GOT3 (cell line): ENCODE results near the gene CLECL1.
"Not testable (repeated sequence)": the region's sequence is repeated elsewhere in the genome, so short reads cannot be mapped to it uniquely, and the experiment has no call there.

Experiments used
- DNase-seq: peaks from one replicate; lab custom pipeline; 2025; ENCODE audit warnings: mixed read lengths; lab: John Stamatoyannopoulos, UW

The CLECL1 gene

DNA sequence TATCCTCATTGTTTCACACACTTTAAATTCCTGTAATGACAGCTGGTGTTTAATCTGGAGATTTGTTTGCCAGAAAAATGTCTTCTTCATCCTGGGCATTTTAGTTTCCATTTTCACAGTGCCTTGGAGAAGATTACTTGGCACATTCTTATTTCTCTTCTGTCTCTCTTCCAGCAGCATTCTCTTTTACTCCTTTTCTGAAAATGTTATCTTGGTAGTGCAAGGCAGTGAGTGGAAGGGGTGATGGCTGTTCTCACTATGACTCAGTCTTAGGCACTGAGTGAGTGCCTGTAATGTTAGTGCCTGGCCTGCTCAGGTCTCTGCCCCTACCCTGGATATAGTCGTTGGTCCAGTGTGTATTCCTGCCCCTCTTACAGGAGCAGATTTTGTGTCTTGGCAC is 13.1 kb downstream of the CLECL1 start:
- no peak for DNase-seq

GRCh38 chr12:9718968-9719367 is 13.9 kb downstream of the CLECL1 start:
- DNase-seq, result no peak

DNA sequence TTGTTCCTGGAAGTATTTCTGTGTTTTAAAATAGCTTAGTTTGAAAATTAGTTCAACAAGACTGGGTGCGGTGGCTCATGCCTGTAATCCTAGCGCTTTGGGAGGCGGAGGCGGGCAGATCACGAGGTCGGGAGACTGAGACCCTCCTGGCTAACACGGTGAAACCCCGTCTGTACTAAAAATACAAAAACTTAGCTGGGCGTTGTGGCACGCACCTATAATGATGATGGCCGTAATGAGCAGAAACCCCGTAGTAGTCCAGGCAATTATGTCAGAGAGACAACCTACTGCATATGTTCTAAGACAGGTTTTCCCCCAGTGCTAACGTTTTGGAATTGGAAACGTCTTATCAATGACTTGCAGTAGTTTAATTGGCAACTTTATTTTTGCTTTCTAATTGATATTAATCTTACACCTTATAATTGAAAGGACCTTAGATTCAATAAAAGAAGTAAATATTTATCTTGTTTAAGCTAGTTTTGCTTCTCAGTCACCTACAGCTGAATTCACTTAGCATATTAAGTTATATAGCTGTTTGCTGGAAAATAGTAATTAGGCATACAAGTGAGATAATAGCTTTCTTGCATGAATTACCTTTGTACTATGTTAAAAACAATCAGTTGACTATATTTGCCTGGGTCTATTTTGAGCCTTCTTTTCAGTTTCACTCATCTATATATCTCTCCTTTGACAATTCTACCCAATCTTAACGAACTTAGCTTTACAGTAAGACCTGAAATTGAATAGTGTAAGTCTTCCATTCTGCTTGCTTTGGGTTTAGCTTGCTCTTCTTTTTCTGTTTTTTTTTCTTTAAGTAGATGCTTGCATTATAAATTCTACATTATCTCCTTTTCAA is 15.6 kb downstream of the CLECL1 start:
- no peak for DNase-seq

- not testable (repeated sequence) for DNase-seq
Observed at GRCh38 chr12:9713032-9713558, 19.8 kb downstream of the CLECL1 start.

GRCh38 chr12:9711664-9712063 is 21.2 kb downstream of the CLECL1 start:
- no peak for DNase-seq

DNA sequence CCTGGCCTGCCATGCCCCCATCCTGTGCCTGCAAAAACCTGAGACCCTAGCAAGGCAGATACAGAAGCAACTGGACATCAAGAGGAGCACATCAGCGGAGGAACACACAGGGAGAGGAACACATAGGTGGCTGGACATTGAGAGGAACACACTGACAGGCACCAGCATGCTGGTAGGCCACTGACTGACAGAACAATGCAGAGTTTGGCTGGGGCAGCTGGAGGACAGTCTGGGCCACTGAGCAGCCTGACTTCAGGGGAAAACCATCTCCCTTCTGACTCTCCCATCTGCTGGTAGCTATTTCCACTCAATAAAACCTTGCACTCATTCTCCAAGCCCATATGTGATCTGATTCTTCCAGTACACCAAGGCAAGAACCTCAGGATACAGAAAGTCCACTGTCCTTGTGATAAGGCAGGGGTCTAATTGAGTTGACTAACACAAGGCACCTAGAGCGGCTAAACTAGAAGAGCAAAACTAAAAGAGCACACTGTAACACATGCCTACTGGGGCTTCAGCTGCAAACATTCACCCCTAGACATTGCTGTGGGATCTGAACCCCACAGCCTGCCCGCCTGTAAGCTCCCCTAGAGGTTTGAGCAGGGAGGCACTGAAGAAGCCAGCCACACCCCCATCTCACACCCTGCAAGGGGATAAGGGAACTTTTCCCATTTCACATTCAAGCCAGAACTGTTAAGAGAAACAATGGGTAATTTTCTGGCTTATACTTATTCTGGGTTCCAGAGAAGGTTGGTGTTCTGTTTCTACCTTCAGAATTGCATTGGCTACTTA is 22.1 kb downstream of the CLECL1 start:
- no peak for DNase-seq

GRCh38 chr12:9708853-9709252 is 24.0 kb downstream of the CLECL1 start:
- no peak for DNase-seq

DNA sequence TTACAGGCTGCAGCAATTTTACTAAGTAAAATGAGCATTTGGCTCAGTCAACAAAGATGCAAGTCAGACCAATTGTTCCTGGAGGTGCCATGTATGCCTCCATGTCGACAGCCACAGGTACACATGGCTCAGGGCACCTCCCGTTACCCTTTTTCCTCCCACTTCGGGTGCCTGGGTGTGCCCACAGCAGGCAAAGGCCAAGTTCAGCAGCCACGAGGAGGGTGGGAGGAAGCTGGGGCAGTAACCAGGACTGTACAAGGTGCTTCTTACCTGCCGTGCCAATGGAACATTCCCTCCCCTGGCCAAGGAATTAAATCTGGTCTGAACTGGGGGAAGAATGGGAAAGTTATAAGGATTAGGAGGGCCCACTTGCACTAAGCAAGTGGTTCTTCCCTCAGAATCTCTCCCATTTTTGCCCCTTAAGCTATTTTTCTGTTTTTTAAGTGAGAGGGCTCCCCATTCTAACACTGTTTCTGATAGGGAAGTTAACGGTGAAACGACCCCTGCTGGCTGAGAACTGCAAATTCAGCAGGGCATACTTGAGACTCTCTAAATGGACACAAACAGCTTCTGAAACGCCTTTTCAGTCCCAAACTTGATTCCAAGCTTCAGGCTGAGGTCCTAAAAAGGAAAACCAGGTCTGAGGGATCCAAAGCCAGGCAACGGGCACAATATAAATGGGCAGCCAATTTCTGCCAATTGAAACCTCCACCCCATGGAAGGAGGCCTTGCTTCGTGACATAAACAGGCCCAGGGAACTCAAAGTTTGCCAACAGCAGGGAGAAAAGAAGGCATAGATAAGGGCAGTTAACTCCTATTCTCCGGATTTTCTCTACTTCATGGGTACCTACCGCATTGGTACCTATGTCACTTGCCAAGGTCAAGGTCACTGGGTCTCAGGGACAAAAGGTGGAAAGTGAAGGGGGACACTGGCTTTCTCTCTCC is 24.8 kb downstream of the CLECL1 start:
- no peak for DNase-seq

DNA sequence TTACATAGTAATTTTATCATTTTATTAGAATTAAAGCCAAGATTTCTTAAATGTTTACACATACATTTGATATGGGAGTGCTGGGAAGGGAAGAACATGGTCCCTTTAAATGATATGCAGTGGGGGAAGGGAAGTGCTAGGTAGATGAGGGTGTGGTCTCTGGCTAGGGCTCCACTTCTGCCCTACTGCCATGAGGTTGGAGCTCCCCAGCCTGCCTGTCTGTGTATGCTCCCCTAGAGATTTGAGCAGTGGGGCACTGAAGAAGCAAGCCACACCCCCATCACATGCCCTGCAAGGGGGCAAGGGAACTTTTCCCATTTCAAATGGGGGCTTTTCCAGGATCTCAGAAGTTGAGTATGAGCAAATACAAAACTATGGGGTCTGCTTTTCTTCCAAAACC is 25.5 kb downstream of the CLECL1 start:
- no peak for DNase-seq

GRCh38 chr12:9706086-9706685 is 26.7 kb downstream of the CLECL1 start:
- no peak for DNase-seq

DNA sequence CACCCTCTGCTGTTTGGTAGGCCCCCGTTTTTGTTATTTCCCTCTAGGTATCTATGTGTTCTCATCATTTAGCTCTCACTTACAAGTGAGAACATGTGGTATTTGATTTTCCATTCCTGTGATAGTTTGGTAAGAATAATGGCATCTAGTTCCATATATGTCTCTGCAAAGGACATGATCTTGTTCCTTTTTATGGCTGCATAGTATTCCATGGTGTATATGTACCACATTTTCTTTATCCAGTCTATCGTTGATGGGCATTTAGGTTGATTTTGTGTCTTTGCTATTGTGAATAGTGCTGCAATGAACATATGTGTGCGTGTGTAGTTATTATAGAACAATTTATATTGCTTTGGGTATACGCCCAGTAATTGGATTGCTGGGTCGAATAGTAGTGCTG is 28.3 kb downstream of the CLECL1 start:
- not testable (repeated sequence) for DNase-seq

GRCh38 chr12:9702255-9702654 is 30.6 kb downstream of the CLECL1 start:
- DNase-seq, result no peak

- no peak for DNase-seq
Observed at GRCh38 chr12:9701380-9702154, 31.3 kb downstream of the CLECL1 start.

DNA sequence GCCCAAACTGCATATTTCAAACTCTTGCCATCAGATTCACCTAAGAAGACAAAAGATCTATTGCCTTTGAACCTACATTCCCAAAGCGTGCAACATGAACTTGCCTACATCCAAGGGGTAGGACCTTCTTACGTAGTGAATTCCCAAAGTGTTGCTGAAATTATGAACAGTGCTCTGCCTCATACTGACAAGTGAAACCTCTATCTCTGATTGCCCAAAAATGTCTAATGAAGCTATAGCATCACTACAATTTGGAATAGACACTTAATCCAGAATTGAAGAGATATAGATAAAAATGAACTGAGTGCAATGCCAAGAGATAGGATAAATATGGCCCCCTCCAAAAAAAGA is 32.3 kb downstream of the CLECL1 start:
- no peak for DNase-seq

GRCh38 chr12:9699898-9700605 is 32.8 kb downstream of the CLECL1 start:
- DNase-seq, result no peak

GRCh38 chr12:9699269-9699897 is 33.5 kb downstream of the CLECL1 start:
- no peak for DNase-seq

GRCh38 chr12:9698681-9699080 is 34.2 kb downstream of the CLECL1 start:
- no peak for DNase-seq

DNA sequence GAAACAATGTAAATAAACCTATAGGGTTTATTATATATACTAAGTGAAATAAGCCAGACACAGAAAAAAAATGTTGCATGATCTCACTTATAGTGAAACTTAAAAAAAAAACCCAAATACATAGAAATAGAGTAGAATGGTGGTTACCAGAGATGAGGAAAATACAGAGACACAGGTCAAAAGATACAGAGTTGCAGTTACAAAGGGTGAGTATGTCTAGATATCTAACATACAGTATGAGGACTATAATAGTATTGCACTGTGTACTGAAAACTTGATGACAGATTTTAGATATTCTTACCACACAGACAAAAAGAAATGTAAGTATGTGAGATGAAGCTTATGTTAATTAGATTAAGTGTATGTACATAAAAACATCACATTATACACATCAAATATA is 35.3 kb downstream of the CLECL1 start:
- no peak for DNase-seq

GRCh38 chr12:9695661-9696060 is 37.2 kb downstream of the CLECL1 start:
- DNase-seq, result not testable (repeated sequence)

- DNase-seq, result not testable (repeated sequence)
Observed at GRCh38 chr12:9695150-9695549, 37.7 kb downstream of the CLECL1 start.
